ENCODE data around the gene BCL2L1. TPM values are rescaled to one million over a fixed set of nuclear protein-coding genes. Genes with fewer than 3 reads are reported as not detected.

Gene BCL2L1
- total RNA-seq, 1 experiment from 2014 or later = 469 TPM

DNA sequence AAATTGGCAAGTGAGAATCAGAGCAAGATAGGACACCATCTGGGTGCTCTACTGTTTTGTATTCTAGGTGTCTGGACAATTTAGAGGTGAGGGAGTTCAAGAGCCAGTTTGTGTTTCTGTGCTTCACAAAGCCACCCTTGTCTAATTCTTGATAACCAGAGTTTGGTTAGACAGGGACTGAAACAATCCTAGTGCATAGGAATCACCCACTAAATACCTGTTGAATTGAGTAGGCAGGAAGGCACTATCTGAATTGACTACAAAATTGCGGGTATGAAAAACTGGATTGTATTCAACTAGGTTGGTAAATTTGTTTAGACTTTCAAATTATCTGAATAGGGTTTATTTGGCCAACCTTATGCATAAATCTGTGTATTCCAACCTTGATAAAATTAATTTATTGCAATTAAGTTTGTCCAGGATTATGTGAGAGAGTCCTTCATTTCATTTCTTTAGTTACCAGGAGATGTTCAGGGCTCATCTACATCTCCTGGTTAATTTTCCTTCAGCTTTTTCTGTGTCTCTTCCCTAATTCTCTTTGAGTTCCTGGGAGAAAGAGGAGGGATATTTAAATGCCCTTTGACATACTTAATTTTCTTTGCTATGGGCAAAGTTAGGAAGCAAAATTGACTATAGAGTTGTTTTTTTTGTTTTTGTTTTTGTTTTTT, 18.1 kb upstream of the BCL2L1 start:
- no peaks in the 10 kb centered on the region for H3K27me3 Mint-ChIP-seq (ENCODE audit: insufficient read depth, unreplicated experiment)
- H3K4me3 Mint-ChIP-seq (ENCODE audit: unreplicated experiment) = no peak overlapping the region
- Histone ChIP-seq H3K27me3 (replicated peaks; ENCODE audit: control insufficient read depth, insufficient read depth, low read length) (no peaks in the 10 kb centered on the region), H3K4me1 (0 out of 2 replicates have a peak, but pooled peaks cover 6% of the 10 kb centered on the region), H3K9me3 (no peaks in the 10 kb centered on the region), H3K36me3 (ENCODE audit: control insufficient read depth, insufficient read depth, low read length) (peaks cover 2% of the 10 kb centered on the region; the same call in 1 of the 2 replicates), H3K4me3 (ENCODE audit: low read depth, low read length) (peak overlapping the region; percentile 72)
- intact Hi-C loops (cut with micrococcal nuclease; ENCODE audit: unreplicated experiment) = no loop called here
- no peaks in the 10 kb centered on the region for H3K9me3 Mint-ChIP-seq (ENCODE audit: unreplicated experiment)
- H3K27ac Mint-ChIP-seq (ENCODE audit: unreplicated experiment) = no peak overlapping the region
- ChIA-PET CTCF (interaction anchor here (0.6 to 3.0 kb wide), 5 partner anchors 17 to 128 kb away, joined by 3 to 34 read pairs (median 3); no protein-coding TSS in a partner anchor), POLR2A (no interaction called here)
- no peak for DNase-seq
- TF ChIP-seq, protein P1, sequence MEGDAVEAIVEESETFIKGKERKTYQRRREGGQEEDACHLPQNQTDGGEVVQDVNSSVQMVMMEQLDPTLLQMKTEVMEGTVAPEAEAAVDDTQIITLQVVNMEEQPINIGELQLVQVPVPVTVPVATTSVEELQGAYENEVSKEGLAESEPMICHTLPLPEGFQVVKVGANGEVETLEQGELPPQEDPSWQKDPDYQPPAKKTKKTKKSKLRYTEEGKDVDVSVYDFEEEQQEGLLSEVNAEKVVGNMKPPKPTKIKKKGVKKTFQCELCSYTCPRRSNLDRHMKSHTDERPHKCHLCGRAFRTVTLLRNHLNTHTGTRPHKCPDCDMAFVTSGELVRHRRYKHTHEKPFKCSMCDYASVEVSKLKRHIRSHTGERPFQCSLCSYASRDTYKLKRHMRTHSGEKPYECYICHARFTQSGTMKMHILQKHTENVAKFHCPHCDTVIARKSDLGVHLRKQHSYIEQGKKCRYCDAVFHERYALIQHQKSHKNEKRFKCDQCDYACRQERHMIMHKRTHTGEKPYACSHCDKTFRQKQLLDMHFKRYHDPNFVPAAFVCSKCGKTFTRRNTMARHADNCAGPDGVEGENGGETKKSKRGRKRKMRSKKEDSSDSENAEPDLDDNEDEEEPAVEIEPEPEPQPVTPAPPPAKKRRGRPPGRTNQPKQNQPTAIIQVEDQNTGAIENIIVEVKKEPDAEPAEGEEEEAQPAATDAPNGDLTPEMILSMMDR (IDR thresholded peaks at IDR 0.05; ENCODE audit: insufficient read depth in 1 of 2, low read depth in 1 of 2, low read length in 1 of 2, severe bottlenecking in 1 of 2, unreplicated experiment in 1 of 2) = no peak
- H3K4me1 Mint-ChIP-seq (ENCODE audit: low read depth, unreplicated experiment) = peaks cover 10% of the 10 kb centered on the region
- no TSS peak for BruUV-seq (replicated peaks)
- H3K36me3 Mint-ChIP-seq (ENCODE audit: insufficient read depth, unreplicated experiment) = peaks cover 44% of the 10 kb centered on the region

- no peak for DNase-seq
- peaks cover 2% of the 10 kb centered on the region; the same call in 1 of the 2 replicates for H3K36me3 ChIP-seq (ENCODE audit: control insufficient read depth, insufficient read depth, low read length)
- CTCF ChIA-PET = interaction anchor here (0.6 to 3.0 kb wide), 6 partner anchors 17 to 177 kb away, joined by 3 to 34 read pairs (median 3); no protein-coding TSS in a partner anchor
- no peak overlapping the region for H3K27ac Mint-ChIP-seq (ENCODE audit: unreplicated experiment)
- H3K4me1 Mint-ChIP-seq (ENCODE audit: low read depth, unreplicated experiment) = peaks cover 6% of the 10 kb centered on the region
- H3K9me3 Mint-ChIP-seq (ENCODE audit: unreplicated experiment) = no peaks in the 10 kb centered on the region
- H3K4me1 ChIP-seq = 0 out of 2 replicates have a peak, but pooled peaks cover 6% of the 10 kb centered on the region
- intact Hi-C loops (cut with micrococcal nuclease; ENCODE audit: unreplicated experiment) = no loop called here
- H3K9me3 ChIP-seq = no peaks in the 10 kb centered on the region
- H3K4me3 Mint-ChIP-seq (ENCODE audit: unreplicated experiment) = no peak overlapping the region
- H3K36me3 Mint-ChIP-seq (ENCODE audit: insufficient read depth, unreplicated experiment) = peaks cover 38% of the 10 kb centered on the region
- TF ChIP-seq, protein P1 (IDR thresholded peaks at IDR 0.05; ENCODE audit: insufficient read depth in 1 of 2, low read depth in 1 of 2, low read length in 1 of 2, severe bottlenecking in 1 of 2, unreplicated experiment in 1 of 2) = no peak
- no peaks in the 10 kb centered on the region for H3K27me3 ChIP-seq (replicated peaks; ENCODE audit: control insufficient read depth, insufficient read depth, low read length)
- H3K27me3 Mint-ChIP-seq (ENCODE audit: insufficient read depth, unreplicated experiment) = no peaks in the 10 kb centered on the region
- POLR2A ChIA-PET = interaction anchor here (1.1 kb wide), 1 partner anchor 104 kb away, joined by 4 read pairs; no protein-coding TSS in a partner anchor
- peak overlapping the region; percentile 72 for H3K4me3 ChIP-seq (ENCODE audit: low read depth, low read length)
- no TSS peak for BruUV-seq (replicated peaks)
These were observed 17.5 kb upstream of the BCL2L1 start for GRCh38 chr20:31740208-31740607.

DNA sequence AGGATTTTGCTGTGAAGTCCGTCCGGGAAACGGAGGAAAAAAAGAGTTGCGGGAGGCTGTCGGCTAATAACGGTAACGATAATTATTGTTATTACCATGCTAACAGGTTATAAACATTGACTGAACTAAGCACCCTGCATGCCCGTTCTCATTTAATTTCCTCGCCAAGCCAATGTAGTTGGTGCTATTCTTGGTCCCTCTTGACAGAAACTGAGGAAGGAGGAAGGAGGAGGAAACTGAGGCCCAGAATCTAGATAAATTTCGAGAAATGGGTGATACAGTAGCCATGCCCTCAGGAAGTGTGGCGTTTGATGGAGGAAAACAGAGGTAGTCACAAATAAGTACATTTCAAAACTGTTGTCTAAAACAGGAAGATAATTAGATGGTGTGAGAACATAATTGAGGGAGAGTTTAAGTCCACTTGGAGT, 16.9 kb upstream of the BCL2L1 start:
- H3K9me3 ChIP-seq = no peaks in the 10 kb centered on the region
- no peak overlapping the region for H3K27ac Mint-ChIP-seq (ENCODE audit: unreplicated experiment)
- peaks cover 2% of the 10 kb centered on the region; the same call in 1 of the 2 replicates for H3K36me3 ChIP-seq (ENCODE audit: control insufficient read depth, insufficient read depth, low read length)
- peaks cover 31% of the 10 kb centered on the region for H3K36me3 Mint-ChIP-seq (ENCODE audit: insufficient read depth, unreplicated experiment)
- peak overlapping the region; percentile 72 for H3K4me3 ChIP-seq (ENCODE audit: low read depth, low read length)
- intact Hi-C loops (cut with micrococcal nuclease; ENCODE audit: unreplicated experiment) = loop anchor here (1.0 kb wide), 4 partner anchors 15 to 51 kb away; no protein-coding TSS in a partner anchor
- no peaks in the 10 kb centered on the region for H3K9me3 Mint-ChIP-seq (ENCODE audit: unreplicated experiment)
- peaks cover 5% of the 10 kb centered on the region for H3K4me1 Mint-ChIP-seq (ENCODE audit: low read depth, unreplicated experiment)
- H3K27me3 Mint-ChIP-seq (ENCODE audit: insufficient read depth, unreplicated experiment) = no peaks in the 10 kb centered on the region
- no peak for DNase-seq
- no peaks in the 10 kb centered on the region for H3K27me3 ChIP-seq (replicated peaks; ENCODE audit: control insufficient read depth, insufficient read depth, low read length)
- no peak overlapping the region for H3K4me3 Mint-ChIP-seq (ENCODE audit: unreplicated experiment)
- BruUV-seq (replicated peaks) = TSS peak; percentile 67
- ChIA-PET POLR2A (interaction anchor here (0.6 to 2.0 kb wide), 12 partner anchors 10 to 166 kb away, joined by 3 to 15 read pairs (median 5); partner anchors contain the start of gene BCL2L1), CTCF (interaction anchor here (1.0 to 3.0 kb wide), 9 partner anchors 16 to 182 kb away, joined by 3 to 34 read pairs (median 4); no protein-coding TSS in a partner anchor)
- TF ChIP-seq, protein P1 (IDR thresholded peaks at IDR 0.05; ENCODE audit: insufficient read depth in 1 of 2, low read depth in 1 of 2, low read length in 1 of 2, severe bottlenecking in 1 of 2, unreplicated experiment in 1 of 2) = no peak
- H3K4me1 ChIP-seq = 0 out of 2 replicates have a peak, but pooled peaks cover 6% of the 10 kb centered on the region

All from Caco-2 (cell line).